ENCODE results near the gene IGSF8.

The IGSF8 gene

GRCh38 chr1:160103658-160104408, 5.4 kb upstream of the IGSF8 start:
- DNase-seq = no peak

GRCh38 chr1:160101717-160102522, 3.5 kb upstream of the IGSF8 start:
- DNase-seq = no peak

GRCh38 chr1:160101037-160101716, 2.8 kb upstream of the IGSF8 start:
- DNase-seq = peak; percentile 63 to 68

- DNase-seq = no peak
Observed at GRCh38 chr1:160099716-160100375, 1.4 kb upstream of the IGSF8 start.

- DNase-seq = peak; percentile 98
Observed at GRCh38 chr1:160098852-160099561, 588 bp upstream of the IGSF8 start.

- peak in 1 of 2 donors; percentile 29 for DNase-seq
Observed at GRCh38 chr1:160097151-160097910, 1.1 kb downstream of the IGSF8 start.

GRCh38 chr1:160096274-160097116, 1.9 kb downstream of the IGSF8 start:
- DNase-seq = no peak

GRCh38 chr1:160095382-160096105, 2.9 kb downstream of the IGSF8 start:
- DNase-seq = no peak

GRCh38 chr1:160094806-160095205, 3.6 kb downstream of the IGSF8 start:
- no peak for DNase-seq

- DNase-seq = no peak
Observed at GRCh38 chr1:160094291-160094625, 4.2 kb downstream of the IGSF8 start.

- DNase-seq = no peak
Observed at GRCh38 chr1:160093624-160094290, 4.7 kb downstream of the IGSF8 start.

- DNase-seq = no peak
Observed at GRCh38 chr1:160093069-160093395, 5.4 kb downstream of the IGSF8 start.

GRCh38 chr1:160092366-160093068, 5.9 kb downstream of the IGSF8 start:
- no peak for DNase-seq

- no peak for DNase-seq
Observed at GRCh38 chr1:160091666-160092223, 6.7 kb downstream of the IGSF8 start.

GRCh38 chr1:160090760-160091159, 7.7 kb downstream of the IGSF8 start:
- no peak for DNase-seq

- DNase-seq = no peak
Observed at GRCh38 chr1:160089883-160090282, 8.5 kb downstream of the IGSF8 start.

- DNase-seq = no peak
Observed at GRCh38 chr1:160087118-160087662, 11.2 kb downstream of the IGSF8 start.

- DNase-seq = no peak
Observed at GRCh38 chr1:160086456-160086892, 11.9 kb downstream of the IGSF8 start.

Measured in stimulated activated CD4-positive, alpha-beta T cell treated with anti-CD3 and anti-CD28 coated beads, Interleukin-2, amount 100 ng/mL, for 48 hours (primary cell).